22Rv1 (cell line): Measurements from ENCODE around the gene PLIN1.

ENCODE experiments used
- H3K27ac ChIP-seq: fragments of 450-650 bp; 2 replicates; pipeline ENCODE4 v1.5.1; 2017
- ZFX ChIP-seq: fragments of 450-650 bp; IDR thresholded peaks from 2 replicates; pipeline ENCODE4 v1.6.1; 2017; ENCODE audit warnings: antibody characterized with exemption, borderline replicate concordance
- TF ChIP-seq, protein P1 (sequence below): fragments of 450-650 bp; IDR thresholded peaks from 2 replicates; pipeline ENCODE4 v1.5.1; 2017; ENCODE audit warnings: mild to moderate bottlenecking

The PLIN1 gene

DNA sequence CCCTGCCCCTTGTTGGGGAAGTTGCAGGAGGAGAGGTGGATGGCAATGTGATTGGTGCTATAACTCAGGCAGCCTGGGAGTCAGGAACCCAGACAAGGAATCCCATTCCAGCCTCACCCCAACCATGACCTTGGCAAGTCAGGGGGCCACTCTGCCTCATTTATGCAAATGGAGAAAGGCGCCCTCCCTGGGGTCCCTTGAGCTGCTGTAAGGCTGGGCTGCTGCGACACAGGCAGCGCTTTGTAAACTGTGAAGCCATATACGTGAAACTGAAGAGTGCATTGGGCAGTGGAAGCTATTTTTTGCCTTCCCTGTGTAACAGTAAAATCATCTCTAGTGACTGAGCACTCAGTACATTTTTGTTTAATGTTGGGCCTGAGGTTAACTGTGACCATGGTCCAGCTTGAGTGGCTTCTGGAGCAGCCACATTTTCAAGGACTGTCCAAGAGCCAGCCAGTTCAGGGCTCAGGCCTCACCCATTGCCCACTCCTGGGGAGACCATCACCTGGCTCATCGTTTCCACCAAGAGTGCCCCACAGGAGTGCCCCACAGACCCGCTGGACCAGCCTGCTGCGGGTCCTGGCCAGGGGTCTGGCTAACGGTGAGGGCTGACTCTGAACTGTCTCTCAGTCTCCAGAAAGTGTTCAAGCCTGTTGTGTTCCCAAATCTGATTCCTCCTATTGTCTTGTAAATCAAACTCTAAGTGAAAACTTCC lies 51.8 kb downstream of the PLIN1 start:
- H3K27ac ChIP-seq, result no peak overlapping the region
- no peak for TF ChIP-seq ZFX
- TF ChIP-seq, protein P1, sequence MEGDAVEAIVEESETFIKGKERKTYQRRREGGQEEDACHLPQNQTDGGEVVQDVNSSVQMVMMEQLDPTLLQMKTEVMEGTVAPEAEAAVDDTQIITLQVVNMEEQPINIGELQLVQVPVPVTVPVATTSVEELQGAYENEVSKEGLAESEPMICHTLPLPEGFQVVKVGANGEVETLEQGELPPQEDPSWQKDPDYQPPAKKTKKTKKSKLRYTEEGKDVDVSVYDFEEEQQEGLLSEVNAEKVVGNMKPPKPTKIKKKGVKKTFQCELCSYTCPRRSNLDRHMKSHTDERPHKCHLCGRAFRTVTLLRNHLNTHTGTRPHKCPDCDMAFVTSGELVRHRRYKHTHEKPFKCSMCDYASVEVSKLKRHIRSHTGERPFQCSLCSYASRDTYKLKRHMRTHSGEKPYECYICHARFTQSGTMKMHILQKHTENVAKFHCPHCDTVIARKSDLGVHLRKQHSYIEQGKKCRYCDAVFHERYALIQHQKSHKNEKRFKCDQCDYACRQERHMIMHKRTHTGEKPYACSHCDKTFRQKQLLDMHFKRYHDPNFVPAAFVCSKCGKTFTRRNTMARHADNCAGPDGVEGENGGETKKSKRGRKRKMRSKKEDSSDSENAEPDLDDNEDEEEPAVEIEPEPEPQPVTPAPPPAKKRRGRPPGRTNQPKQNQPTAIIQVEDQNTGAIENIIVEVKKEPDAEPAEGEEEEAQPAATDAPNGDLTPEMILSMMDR, result no peak

DNA sequence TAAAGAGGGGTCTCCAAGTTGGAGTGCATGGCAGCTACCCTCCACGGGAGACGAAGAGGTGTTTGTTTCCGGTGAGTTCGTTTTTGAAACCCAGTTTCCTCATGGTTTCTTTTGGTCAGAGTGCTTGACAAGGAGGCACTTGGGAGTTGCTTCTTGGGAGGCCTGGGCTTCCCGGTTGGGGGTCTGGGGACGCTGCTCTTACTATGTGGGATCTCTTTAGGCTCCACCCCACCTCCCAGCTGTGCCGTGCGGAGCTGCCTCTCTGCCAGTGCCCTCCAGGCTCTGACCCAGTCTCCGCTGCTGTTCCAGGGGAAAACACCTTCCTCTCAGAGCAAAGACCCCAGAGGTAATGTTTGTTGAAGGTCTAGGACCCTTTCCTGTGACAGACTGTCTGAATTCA lies 53.5 kb downstream of the PLIN1 start:
- no peak for TF ChIP-seq ZFX
- TF ChIP-seq, protein P1, result no peak
- no peak overlapping the region for H3K27ac ChIP-seq

DNA sequence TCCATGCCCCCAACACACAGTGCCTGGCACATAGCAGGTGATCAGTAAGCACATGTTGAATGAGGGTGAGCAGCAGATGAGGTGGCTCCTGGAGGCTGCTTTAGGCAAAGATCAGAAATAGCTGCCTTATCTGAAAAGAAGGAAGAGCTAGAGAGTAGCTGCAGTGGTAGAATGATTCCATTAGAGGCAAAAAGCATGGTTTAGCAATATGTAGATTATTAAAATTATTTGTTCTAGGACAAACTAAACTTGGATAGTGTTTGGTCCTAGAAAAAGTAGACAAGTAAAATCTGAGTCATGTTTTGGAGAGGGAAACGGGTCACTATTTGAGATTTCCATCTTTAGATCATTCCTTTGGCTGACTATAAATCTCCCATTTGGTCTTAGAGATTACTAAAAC lies 56.0 kb downstream of the PLIN1 start:
- no peak overlapping the region for H3K27ac ChIP-seq
- no peak for TF ChIP-seq ZFX
- TF ChIP-seq, protein P1, result no peak

DNA sequence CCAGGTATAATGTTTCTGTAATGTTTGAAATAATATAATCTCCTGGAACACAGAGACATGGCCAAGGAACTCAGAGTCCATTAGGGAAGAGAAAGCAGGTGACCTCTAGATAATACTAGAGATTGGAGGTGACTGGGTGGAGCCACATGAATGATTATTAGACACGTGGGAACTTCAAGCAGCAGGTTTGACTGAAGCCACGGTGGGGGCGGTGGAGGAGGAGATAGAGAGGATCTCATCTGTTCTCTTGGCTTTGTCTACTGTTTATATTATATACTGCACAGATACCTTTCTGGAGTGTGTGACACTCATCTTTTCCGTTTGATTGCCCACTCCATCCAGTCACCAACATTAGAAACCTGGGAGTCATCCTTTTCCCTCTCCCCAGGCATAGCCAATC lies 57.6 kb downstream of the PLIN1 start:
- TF ChIP-seq, protein P1, result no peak
- no peak for TF ChIP-seq ZFX
- H3K27ac ChIP-seq, result no peak overlapping the region

DNA sequence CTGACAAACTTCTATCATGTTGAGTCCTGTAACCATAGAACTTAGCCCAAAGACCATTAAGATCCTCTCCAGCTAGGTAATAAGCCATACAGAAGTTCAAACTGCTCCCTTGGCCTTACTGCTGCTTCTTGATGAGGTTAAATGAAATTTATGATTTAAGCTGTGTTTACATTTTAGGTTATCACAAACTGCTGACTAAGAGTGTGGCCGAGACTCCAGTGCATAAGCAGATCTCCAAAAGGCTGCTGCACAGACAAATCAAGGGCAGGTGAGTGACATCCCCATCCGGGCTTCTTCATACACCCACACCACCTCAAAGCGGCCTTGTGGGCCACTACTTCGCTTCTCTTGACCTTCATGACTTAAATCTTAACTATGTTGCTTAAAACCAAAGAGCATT lies 62.9 kb downstream of the PLIN1 start:
- no peak overlapping the region for H3K27ac ChIP-seq
- no peak for TF ChIP-seq ZFX

DNA sequence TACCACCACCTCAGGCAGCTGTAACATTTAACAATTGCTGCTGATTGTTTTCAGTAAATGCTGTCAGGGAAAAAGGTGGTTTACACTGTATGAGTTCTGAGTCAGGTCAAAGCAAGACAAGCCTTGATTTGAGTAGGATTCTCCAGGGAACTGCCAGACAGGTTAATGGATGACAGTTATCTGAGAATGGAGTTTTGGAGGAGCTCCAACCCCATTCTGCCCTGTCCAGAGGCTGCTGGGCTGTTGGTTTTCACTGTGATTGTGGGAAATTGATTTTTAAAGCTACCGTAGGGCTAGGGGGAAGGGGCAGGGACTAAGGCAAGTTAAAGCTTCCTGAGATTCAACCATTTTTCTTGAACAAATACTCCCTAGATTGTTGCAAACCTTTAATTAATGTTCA lies 64.0 kb downstream of the PLIN1 start:
- TF ChIP-seq, protein P1, result no peak
- no peak for TF ChIP-seq ZFX
- no peak overlapping the region for H3K27ac ChIP-seq
